NCI-H1417 (cell line): ENCODE measurements around the gene GFI1.
"Not testable (repeated sequence)": the region's sequence is repeated elsewhere in the genome, so short reads cannot be mapped to it uniquely, and the experiment has no call there.

Experiments used
- DNase-seq, 3 experiments: peaks; one replicate each; lab custom pipeline; 2025; lab: John Stamatoyannopoulos, UW

Gene GFI1

GRCh38 chr1:92486251-92487077 is at the start of gene GFI1:
GFI1 (minus strand) TSS chr1:92486925; CDS start chr1:92483487, 3,438 bp downstream.
- peak in 2 of 3 experiments; percentile 34 to 50 for DNase-seq

GRCh38 chr1:92532371-92532770 is 45.6 kb upstream of the GFI1 start:
- DNase-seq, result not testable (repeated sequence)

DNA sequence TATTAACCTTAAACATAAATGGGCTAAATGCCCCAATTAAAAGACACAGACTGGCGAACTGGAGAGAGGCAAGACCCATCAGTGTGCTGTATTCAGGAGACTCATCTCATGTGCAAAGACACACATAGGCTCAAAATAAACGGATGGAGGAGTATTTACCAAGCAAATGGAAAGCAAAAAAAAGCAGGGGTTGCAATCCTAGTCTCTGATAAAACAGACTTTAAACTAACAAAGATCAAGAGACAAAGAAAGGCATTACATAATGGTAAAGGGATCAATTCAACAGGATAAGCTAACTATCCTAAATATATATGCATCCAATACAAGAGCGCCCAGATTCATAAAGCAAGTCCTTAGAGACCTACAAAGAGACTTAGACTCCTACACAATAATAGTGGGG is 45.2 kb upstream of the GFI1 start:
- DNase-seq, result not testable (repeated sequence)

- no peak for DNase-seq
These were observed 40.9 kb upstream of the GFI1 start for GRCh38 chr1:92527670-92528069.

DNA sequence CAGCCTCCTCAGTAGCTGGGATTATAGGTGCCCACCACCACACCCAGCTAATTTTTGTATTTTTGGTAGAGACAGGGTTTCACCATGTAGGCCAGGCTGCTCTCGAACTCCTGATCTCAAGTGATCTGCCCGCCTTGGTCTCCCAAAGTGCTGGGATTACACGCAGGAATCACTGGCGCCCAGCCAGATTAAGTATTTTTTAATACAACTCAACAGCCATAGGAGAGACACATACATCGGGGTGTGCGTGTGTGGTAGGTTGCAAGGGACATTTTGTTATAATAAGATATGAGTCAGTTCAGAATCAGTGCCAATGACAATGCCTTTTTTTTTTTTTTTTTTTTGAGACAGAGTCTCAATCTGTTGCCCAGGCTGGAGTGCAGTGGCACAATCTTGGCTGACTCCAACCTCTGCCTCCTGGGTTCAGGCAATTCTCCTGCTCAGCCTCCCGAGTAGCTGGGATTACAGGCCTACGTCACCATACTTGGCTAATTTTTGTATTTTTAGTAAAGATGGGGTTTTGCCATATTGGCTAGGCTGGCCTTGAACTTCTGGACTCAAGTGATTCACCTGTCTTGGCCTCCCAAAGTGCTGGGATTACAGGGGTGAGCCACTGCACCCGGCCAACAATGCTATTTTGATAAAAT is 38.3 kb upstream of the GFI1 start:
- not testable (repeated sequence) for DNase-seq

DNA sequence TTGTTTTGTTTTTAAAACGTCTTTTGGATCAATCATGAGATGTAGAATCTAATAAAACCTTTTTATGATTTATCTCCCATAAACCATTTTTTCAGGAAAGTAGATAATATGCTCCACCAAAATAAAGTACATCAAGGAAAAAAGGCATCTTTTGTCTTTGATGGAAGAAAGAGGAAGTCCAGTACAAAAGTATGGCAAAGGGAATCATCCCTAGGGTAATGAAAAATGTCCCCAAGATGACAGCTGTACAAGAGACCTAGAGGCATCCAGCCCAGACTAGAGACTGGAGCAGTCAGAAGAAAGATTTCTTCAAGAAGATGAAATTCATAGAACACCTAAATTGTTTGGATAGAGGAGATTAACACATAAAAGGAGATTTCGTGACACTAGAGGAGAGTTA is 32.3 kb upstream of the GFI1 start:
- no peak for DNase-seq

- no peak for DNase-seq
These were observed 29.8 kb upstream of the GFI1 start for GRCh38 chr1:92516574-92516973.

DNA sequence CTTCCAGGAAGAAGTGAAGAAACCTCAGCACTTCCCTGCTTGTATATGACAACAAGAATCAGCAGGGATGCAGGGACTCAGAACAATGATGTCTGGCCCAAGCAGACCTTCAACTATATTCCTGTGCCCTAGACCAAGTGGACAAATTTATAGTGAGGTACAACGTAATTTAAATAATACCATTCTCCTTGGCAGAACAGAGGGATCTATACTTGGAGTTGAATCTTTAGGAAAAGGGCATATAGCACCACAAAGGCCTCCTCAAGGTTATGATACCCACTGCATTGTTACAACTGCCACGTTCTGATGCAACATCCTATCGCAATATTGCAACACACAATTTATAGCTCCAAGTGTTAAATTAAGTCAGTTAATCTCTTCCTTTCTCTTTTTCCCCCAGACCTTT is 29.1 kb upstream of the GFI1 start:
- DNase-seq, result no peak

DNA sequence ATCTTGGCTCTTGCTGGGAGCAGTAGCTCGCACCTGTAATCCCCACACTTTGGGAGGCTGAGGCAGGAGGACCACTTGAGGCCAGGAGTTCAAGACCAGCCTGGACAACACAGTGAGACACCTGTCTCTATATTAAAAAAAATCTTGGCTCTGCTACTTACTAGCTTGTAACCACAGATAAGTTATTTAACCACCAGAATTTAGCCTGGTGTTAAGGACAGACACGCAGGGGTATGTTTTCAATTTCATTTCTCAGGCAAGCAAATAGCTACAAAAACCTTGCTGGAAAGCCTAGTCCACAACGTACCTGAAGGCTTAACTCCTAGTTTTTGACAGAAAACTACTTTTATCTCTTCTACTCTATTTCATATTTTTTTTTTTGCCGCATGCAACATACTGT is 24.8 kb upstream of the GFI1 start:
- DNase-seq, result no peak

- DNase-seq, result no peak
These were observed 22.9 kb upstream of the GFI1 start for GRCh38 chr1:92509619-92510018.

DNA sequence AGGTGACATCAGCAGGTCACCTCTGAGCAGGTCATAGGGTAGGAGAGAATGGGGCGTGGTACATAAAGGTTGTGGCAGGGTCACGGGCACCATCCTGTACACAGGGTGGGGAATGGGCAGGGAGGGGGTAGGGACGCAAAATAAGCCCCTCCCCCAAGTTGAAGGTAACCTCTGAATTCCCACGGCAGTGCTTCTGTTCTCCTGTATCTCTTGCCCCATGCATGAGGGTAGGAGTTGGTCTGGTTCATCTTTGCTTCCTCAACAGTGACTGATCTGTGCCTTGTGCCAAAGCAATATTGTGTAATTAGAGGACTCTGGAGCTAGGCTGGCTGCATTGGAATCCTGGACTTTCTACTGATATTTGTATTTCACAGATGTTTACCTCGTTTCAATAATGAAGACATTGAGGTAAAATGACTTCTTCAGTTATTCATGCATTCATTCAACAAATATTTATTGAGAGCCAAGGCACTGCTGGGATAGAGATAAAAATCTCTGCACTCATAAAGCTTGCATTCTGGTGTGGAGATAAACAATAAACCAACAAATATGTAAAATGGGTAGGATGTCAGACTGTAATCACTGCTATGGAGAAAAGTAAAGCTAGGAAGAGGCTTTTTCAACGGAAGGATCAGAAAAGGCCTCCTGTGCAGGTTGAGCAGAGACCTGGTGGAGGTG is 18.4 kb upstream of the GFI1 start:
- no peak for DNase-seq

GRCh38 chr1:92504291-92505014 is 17.7 kb upstream of the GFI1 start:
- no peak for DNase-seq

DNA sequence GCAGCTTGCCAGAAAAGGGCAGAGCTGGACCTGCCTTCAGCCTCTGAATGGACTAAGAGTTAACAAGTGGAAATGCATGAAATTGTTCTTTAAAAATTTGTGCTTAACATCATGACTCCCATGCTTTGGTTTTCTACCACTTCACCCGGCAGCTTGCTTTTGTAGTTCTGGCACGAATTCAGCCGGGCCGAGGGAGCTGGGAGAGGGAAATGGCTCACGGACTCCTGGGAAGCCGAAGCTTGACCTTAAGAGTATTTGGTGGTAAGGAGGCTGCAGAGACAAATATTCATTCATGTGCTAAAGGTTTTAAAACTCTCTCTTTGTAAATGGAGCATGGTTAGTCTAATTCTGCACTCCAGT is 17.2 kb upstream of the GFI1 start:
- no peak for DNase-seq

DNA sequence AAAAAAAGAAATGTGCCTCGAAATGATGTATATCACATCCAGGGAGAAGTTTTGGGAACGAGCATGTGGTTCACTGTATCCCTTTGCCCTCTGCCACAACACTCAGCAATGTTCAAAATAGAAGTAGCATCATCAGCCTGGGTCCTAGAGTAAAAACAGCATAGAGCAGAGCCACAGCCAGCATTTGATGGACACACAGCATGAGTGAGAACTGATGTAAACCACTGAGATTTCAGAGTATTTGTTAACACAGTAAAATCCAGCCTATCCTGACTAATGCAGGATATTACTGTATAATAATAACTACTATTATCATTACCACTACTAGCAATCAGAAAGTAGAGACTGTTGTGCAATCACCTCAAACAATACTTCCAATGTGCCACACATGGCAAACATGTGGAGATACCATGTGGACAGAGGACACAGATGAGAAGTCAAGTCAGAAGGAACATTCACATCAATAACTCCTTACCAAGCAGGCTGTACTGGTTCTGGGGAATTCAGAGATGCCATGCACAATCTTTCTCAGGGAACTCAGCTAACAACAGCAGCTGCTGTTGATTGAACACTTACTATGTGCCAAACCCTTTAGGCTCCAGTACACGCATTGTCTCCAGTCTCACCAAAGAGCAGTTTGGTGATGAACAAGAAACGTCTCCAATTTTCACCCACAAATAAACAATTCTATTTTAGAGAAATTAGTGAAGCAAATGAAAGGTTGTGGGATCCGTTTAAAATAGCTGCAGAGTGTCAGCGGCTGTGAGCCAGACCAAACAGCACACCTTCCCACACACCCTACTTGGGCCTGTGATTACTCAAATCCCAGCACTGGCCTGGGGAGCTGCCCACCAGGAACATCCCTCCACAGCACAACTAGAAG is 16.6 kb upstream of the GFI1 start:
- no peak for DNase-seq

DNA sequence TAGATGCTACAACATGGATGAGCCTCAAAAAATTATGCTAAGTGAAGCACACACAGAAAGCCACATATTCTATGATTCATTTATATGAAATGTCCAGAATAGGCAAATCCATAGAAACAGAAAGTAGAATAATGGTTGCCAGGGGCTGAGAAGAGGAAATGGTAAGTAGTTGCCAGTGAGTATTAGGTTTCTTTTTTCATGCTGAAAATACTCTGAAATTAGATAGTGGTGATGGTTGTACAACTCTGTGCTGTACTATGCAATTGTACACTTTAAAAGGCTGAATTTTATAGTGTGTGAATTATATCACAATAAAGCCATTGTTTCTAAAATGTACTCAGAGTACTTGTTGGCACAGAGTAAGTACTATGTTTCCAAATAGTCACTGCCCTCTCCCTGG is 15.5 kb upstream of the GFI1 start:
- DNase-seq, result no peak

- no peak for DNase-seq
These were observed 13.8 kb upstream of the GFI1 start for GRCh38 chr1:92500552-92500951.

DNA sequence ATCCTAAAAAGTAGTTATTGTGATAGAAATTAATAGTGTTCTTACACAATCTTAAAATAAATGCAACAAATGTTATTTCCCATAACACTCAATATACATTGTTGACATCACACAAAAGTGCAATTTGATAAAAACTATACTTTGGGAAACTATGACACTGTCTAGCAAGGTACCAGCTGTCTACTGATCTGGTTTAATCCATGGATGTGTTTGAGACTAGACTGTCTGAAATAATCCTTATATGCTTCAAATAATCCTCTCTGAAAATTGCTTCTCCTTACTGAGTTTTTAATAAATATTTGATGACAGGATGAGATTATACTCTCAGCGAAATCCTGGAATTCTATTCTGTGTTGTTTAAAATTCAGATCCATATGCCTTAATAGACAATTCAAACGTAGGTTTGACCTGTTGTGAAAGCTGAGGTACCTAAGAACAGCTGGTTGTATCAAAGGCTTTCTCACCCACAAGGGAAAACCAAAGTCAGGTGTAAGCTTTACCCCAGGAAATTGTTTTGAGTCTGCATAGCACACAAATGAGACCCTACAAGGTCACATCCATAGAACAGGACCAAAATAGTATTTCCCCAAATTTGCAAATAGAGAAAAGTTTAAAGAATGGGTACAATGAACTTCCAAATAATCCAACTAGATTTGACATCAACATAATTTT is 8.8 kb upstream of the GFI1 start:
- DNase-seq, result no peak

DNA sequence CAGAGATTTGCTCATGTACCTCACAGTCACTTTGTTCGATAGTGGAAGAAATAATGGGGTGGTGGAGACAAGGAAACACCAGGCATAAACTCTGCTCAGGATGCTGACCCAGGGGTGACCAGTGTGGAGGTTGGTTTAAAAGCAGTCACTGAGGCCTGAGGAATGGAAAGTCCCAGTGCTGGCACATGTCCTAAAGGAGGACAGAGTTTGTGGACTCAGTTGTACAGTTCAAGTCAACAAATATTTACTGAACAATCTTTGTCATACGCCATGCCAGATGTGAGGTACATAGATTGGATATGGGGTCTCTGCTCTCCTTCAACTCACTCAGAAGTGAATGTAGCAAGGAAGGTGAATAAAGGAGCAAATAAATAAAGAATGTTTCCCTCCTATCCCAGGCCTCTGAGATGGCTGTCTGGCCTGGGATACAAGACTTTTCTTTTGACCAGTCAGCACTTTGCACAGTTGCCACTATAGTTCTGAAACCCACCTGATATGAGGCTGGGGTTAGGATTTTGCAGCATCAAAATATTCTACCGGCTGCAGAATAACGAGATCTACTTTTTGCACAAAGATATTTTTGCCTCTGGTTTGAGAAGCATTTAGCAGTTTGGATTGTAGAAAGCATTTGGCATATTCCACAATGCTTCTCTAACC is 7.9 kb upstream of the GFI1 start:
- DNase-seq, result no peak

- no peak for DNase-seq
These were observed 6.4 kb upstream of the GFI1 start for GRCh38 chr1:92493139-92493538.

DNA sequence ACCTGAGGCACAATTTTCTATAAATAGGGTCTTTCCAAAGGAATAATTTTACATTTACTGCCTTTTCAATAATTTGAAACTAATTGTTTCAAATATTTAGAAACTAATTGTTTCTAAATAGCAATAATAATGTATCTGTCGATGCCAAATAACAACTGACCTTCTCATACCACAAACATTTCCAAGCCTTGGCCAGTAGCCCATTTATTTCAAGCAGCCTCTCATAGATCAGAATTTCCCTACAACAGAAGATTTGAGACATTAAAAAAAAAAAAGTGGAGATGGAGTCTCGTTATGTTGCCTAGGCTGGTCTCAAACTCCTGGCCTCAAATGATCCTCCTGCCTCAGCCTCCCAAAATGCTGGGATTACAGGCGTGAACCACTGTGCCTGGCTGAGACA is 2.1 kb upstream of the GFI1 start:
- DNase-seq, result no peak
